ENCODE data around the gene PAXX.
A peak's percentile ranks its signal among the peaks of the same experiment; 100 is the strongest.

PAXX gene

DNA sequence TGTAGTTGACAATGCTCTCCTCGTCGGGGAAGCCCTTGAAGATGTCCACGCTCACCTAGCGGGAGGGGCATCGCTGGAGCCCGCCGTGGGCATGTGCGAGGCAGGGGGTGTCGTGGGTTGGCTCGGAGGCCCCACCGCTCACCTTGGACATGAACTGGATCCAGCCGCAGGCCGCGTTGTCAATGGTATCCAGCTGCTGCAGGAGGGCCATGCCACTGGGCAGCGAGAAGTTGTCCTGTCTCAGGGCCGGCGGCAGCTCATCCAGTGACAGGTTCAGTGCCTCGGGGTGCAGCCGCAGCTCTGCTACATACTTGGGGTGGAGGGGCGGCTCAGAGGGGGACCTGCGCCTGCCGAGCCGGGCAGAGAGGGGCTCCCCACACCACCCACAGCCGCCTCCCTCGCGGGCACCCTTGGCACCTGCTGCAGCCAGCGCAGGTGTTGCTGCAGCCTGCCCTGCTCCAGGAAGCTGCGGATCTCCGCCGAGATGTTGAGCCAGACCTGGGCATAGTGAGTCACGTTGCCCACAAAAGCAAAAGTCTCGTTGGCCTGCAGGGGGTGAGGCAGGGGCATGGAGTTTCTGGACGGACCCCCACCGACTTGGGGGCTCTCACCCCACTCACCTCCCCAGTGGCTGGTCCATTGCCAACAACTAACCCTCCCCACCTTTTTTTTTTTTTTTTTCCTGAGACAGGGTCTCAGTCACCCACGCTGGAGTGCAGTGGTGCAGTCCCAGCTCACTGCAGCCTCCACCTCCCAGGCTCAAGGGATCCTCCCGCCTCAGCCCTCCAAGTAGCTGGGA lies 26.7 kb downstream of the PAXX start:
- DNase-seq (ENCODE audit: low read depth in 2 of 2), result no peak

DNA sequence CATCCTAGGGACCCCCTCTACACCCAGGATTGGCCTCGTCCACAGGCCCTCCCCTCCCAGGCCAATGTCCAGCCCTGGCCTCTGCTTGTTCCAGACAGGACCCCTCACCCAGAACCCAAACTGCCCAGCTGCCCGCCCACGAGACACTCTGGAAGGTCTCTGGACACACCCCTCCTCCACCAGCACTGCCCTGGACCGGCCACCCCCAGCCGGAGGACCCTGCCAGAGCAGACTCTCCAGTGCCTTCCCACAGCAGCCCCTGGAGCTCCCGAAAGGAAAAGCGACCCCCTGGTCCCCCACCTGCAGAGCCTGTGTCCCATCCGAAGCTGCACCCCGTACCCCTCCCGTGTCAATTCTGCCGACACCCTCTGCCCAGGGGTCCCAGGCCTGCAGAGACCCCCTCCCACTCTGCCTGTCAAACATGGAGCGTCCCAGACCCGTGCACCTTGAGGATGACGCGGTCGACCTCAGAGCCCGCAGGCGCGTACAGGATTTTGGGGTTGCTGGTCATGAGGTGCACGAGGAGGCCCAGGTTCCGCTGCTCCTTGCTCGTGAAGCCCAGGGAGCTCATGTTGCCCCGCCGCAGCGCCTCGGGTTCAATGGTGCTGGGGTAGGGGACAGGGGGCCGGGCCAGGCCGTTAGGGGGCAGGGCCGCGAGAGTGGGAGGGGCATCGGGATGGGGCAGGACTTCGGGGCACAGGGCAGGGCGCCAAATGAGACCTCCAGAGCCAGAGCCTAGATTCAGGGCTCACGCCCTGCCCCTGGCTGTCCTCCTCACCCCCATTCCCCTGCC lies 27.9 kb downstream of the PAXX start:
- no peak for DNase-seq (ENCODE audit: low read depth in 2 of 2)

DNA sequence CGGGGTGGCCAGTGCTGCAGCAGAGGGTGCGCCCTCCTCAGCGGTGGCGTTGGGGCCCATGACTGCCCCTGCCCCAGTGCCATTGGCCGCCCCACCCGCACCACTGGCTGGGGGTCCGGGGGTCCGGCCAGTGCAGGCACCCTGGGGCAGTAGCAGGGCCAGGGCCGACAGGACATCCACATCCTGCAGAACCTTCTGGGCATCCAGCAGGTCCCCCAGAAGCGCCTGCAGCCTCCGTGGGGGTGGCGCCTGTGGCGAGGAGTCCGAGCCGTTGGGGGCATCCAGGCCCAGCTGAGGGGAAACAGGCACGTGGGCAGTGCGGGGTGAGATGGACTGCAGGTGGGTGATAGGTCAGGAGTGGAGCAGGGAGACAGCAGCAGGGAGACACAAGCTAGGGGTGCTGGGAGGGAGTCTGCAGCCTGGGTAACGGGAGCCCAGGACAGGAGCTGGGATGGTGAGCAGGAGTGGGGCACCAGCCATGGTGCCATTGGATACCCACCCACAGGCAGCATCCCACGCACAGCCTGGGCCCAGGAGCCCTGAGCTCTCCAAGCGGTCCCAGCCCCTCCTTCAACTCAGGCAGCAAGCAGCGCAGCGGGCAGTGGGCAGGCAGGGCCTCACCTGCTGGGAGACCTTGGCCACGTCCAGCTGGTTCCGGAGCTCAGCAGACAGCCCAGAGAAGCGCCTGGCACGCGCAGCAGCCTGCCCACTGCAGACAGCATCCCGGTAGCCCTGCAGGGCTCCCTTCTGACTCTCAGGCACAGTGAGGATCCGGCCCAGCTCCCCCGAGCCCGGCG lies 28.7 kb downstream of the PAXX start:
- DNase-seq (ENCODE audit: low read depth in 2 of 2), result no peak

DNA sequence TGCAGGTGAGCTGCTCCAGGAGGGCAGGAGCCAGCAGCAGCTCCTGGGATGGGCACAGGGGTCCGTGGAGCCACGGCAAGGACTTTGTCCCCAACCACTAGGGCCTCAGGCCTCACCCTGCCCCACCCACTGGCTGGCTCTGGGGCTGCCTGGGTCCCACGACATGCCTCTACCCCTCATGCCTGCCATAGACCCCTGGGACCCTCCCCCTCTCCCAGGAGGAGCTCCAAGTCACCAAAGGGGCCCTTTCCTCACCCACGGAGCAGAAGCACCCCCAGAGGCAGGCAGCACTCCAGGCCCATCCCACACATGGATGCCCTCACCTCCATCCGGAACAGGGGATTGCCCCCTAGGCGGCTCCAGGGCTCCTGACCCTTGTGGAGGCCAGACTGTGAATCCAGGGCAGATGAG lies 29.4 kb downstream of the PAXX start:
- DNase-seq (ENCODE audit: low read depth in 2 of 2), result no peak

DNA sequence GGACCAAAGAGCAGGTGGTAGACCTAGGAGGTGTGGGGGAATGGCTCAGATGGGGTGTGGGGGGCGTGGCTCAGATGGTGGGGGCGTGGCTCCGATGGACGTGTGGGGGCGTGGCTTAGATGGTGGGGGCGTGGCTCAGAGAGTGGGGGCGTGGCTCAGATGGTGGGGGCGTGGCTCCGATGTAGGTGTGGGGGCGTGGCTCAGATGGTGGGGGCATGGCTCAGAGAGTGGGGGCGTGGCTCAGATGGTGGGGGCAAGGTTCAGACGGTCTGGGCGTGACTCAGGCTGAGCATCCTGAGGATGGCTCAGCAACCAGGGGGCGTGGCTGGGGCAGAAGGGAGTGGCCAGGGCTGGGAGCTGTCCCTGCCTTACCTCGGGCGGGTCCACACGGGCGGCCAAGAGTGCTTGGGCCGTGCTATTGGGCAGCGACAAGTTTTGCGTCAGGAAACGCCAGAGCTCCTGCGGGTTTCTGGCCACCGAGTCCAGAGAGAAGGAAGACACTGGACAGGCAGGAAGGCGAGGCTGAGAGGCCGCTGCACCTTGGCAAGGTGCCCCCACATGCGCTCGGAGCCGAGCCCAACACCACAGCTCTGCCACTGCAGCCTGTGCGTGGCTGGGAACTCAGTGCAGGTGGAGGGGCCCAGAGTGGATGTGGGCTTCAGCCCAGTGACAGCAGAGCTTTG lies 29.9 kb downstream of the PAXX start:
- peak; percentile 39 to 55 for DNase-seq (ENCODE audit: low read depth in 2 of 2)

DNA sequence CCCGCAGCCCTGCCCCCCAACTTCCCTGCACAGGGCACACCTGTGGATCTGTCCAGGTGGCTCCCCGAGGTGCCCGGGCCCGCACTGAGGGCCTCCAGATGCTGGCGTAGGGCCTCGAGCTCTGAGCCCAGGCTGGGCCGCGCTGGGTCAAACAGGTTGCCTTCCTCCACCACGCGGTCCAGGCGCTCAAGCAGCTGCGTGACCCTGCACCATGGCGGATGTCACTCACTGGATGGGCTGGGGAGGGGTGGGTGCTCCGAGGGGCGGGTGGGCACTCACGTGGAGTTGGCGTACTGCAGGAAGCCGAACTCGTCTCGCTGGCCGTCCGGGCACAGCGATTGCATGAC lies 30.4 kb downstream of the PAXX start:
- DNase-seq (ENCODE audit: low read depth in 2 of 2), result no peak

DNA sequence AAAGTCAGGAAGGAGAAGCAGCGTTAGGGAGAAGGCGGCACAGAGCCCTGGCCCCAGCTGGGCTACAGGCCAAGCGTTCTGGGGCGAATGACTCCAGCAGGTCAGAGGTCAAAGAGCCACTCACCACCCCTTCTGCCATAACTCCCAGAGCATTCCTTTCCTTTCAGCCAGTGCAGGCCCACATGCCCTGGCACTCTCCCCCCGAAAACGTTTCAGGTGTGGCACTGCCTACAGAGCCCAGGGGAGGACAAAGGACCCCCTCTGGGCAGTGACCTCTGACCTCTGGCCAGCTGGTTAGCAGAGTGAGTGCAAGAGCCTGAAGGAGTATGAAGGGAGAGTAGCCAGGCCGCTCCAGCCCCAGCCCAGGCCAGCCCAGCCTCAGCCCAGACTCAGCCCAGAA lies 30.9 kb downstream of the PAXX start:
- DNase-seq (ENCODE audit: low read depth in 2 of 2), result no peak

DNA sequence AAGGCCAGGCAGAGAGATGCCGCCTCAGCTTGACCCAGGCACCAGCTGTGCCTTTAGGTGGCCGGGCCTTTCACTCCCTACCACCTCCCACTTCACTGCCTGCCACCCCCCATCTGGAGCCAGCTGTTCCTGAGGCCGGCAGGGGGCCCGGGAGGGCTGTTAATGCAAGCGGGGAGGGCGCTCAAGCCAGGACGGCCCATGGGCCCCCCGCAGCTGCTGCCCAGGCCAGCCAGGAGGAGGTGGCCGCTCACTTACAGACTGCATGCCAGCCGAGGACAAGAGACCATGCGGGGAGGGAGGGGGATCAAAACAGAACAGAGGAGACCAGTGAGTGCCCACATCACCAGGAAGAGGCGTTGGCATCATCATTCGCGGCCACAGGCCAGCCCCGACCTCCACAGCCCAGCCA lies 31.4 kb downstream of the PAXX start:
- DNase-seq (ENCODE audit: low read depth in 2 of 2), result no peak

DNA sequence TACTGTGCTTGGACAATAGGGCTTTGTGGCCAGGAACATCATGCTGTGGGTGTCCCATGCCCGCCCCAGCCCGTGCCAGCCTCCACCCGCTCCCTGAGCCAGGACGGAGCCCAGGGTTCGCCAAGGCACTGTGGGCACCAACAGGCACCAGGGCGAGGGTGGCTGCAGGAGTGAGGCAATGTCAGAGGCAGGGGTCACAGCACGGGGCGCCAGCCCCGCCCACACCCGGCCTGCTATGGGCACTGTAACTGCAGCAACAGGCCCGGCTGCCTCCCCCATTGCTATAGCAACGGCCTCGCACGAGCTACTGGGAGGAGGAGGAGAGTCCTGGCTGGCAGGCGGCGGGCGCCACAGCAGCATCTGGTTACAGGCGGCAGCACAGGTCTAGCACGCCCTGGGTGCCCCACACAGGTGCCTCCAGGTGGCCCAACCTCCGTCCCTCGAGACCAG lies 33.3 kb downstream of the PAXX start:
- DNase-seq (ENCODE audit: low read depth in 2 of 2), result no peak

DNA sequence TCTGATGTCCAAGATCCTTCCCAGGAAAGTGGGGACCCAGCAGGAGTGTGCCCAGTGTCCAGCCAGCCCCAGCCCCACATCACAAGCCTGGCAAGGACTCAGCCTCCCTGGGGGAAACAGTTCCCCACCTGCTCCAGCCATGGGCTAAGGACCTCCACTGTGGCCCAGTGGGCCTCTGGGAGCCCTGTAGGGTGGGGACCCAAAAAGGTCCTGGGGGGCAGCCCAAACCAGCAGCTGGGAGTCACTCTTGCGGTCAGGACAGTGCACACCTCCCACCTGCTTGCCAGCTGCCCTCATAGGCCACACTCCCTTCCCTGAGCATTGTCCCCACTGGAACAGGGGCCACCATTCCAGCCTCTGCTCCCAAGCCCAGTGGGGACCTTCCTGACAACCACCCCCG lies 34.2 kb downstream of the PAXX start:
- no peak for DNase-seq (ENCODE audit: low read depth in 2 of 2)

DNA sequence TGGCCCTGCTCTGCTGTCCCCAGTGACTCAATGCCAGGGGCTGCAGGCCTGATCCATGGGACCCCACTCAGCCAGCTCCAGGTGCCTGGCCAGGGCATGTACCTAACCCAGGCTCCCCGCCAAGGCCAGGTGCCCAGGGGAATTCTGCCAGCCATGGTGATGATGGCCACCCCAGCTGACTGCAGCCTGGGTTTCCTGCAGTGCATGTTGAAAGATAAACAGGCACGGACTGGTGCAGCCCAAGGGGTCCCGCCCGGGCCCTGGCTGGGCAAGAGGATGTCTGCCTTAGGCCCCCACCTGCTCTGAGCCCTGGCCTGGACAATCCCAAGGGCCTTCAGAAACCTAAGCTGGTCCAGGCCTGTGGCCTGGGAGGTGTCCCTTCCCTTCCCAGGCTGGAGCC lies 34.6 kb downstream of the PAXX start:
- DNase-seq (ENCODE audit: low read depth in 2 of 2), result no peak

DNA sequence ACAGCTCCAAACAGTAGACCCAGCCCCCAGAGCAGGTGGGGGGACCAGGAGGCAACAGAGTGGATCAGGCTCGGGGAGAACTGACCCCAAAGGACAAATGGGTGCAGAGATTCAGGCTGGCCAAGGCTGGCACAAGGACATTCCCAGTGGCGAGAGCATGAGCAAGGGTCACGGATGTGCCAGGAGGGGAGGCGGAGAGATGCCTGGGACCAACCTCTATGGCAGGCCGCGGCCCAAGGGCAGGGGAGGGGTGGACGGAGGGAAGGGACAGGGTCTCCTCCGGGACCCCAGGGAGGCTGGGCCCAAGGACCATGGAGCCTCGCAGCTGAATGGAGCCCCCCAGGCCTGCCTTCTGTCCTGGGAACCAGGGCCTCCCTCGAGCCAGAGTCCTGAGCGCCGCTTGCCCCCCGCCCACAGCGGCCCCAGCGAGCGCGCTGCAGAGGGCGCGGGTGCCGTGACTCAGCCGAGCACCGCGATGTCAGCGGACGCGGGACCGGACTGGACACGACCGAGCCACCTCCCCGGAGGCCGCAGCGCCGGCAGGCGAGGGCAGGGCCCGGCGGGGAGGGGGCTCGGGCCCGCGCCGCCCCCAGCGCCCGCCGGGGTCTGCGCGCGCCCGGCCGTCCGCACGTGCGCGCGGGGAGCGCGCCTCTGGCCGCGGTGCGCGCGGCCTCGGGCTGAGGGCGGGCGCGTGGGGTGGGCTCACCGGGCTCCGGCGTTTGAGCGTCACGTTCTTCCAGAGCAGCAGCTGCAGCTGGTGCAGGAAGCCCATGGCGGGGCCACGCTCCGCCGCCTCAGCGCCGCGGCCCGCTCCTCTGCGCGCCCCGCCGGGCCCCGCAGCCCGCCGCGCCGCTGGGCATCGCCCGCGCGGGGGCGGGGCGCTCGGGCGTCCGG lies 35.4 kb downstream of the PAXX start, which contains the start of gene ABCA2:
TSS of gene ABCA2 (minus strand) at position 869 of the 894 bp plus-strand sequence. CDS start at position 772, 97 bp downstream.
- no peak for DNase-seq (ENCODE audit: low read depth in 2 of 2)

DNA sequence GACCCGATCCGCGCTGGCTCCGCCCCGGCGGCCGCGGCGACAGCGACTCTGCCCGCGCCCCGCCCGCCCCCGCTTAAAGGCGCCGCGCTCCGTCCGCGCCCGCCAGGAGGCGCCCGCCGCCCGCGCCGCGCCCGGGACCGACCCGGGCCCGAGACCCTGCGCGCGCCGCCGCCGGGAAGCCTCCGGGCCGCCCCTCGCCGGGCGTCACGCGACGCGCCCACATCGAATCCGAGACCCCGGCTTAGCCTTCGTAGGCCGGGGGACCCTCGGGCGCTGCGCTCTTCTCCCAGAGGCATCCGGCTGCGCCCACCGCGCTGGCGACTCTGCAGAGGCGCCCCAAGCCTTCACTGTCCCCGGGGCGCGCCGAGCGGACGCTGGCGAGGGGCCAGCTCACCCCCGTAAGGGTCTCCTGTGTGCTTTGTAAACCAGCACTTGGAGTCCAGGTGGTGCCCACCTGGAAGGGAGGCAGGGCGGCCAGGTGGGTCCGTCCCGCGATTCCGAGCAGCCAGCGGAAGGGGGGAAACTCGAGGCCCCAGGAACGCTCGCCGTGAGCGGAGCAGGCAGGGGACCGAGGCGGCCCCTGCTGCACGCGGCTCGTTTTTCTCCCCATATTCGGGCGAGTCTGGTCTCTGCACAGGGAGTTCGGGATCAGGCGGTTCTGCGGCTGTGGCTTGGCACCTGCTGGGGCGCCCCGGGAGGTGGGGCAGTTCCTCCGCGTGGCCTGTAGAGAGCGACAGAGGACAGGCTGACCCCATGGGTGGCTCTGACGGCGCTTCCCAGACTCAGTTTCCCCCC lies 36.2 kb downstream of the PAXX start:
- peak; percentile 29 to 46 for DNase-seq (ENCODE audit: low read depth in 2 of 2)

DNA sequence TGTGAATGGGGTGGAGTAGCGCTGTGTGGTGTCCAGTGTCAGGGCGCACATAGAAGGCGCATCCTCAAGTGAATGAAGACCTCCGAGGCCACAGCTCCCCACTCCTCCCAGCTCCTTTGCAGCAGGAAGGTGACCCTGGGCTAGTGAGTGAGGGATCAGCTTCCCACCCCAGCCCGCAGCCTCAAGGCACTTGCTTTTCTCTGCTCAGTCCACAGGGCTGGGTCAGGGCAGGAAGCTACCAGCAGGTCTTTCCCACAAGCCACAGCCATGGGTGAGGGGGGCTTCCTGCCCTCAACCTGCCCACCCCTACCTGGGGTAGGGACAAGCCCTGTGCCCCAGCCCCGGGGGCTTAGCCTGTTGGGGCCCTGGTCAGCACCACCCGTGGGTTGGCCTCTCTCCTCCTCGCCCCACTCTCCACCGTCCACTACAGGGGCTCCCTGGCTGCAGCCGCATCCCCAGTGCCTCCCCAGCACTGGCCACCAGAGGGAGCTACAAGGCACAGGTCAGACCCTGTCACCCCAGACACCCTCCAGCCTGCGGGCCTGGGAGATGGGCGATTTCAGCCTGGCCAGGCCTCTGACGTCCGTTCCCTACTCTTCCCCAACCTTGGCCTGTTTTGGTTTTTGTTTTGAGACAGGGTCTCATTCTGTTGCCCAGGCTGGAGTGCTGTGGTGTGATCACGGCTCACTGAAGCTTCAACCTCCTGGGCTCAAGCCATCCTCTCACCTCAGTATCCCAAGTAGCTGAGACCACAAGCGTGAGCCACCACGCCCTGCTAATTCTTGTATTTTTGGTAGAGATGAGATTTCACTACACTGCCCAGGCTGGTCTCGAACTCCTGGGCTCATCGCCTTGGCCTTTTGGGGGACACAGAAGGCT lies 37.1 kb downstream of the PAXX start:
- DNase-seq (ENCODE audit: low read depth in 2 of 2), result peak; percentile 35 to 54

DNA sequence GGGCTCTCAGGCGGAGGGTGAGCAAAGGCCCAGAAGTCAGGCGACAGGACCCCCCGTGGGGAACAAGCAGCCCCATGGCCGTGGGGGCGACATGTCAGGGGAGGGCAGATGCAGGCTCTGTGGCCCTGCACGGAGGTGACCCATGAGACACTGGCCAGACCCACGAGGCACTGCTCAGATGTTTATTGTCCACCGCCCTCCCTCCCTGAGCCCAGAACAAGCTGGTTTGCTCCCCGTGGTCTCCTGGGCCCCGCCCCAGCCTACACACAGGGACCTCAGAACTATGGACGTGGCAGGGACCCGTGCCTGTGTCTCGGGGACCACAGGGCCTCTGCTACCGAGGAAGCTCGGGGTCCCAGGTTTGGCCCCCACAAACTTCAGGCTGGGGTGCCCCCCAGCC lies 37.8 kb downstream of the PAXX start:
- no peak for DNase-seq (ENCODE audit: low read depth in 2 of 2)

DNA sequence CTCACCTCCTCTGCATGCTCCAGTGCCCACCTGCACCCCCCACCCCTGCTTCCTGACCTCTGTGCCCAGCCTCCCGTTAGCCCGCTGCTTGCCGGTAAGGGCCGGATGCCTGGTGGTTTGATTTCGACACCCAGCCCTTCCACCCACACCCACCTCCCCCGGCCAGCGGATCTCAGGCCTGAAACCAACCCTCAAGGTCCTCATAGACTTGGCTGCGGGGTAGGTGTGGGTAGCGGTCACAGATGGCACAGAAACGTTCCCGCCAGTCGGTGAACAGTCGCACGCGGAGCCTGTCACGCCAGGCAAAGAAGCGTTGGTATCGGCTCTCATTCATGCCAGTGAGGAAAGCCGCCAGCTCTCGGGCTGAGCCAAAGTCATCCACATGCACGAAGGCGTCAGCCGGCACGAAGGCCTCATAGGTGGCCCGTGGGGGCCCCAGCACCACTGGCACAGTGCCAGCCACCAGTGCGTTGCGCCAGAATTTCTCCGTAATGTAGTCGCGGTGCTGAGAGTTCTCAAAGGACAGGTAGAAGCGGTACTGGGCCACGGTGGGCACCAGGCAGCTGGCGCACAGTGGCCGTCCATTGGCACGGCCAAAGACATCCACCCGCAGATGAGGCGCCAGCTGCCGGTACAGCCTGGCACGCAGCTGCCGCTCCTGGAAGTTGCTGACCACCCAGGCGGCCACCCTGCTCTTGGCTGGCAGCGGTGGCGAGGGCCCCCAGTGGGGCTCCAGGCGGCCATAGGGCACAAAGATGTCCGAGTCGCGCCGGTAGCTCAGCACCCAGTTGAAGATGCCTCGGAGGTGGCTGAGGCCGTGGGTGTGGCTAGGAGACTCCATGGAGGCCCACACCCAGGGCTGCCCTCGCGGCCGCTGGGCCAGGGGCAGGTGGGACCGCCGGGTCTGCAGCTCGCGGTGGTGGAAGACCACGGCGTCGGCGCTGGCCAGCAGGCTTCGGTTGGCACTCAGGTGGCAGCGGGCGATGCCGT lies 38.6 kb downstream of the PAXX start:
- no peak for DNase-seq (ENCODE audit: low read depth in 2 of 2)

DNA sequence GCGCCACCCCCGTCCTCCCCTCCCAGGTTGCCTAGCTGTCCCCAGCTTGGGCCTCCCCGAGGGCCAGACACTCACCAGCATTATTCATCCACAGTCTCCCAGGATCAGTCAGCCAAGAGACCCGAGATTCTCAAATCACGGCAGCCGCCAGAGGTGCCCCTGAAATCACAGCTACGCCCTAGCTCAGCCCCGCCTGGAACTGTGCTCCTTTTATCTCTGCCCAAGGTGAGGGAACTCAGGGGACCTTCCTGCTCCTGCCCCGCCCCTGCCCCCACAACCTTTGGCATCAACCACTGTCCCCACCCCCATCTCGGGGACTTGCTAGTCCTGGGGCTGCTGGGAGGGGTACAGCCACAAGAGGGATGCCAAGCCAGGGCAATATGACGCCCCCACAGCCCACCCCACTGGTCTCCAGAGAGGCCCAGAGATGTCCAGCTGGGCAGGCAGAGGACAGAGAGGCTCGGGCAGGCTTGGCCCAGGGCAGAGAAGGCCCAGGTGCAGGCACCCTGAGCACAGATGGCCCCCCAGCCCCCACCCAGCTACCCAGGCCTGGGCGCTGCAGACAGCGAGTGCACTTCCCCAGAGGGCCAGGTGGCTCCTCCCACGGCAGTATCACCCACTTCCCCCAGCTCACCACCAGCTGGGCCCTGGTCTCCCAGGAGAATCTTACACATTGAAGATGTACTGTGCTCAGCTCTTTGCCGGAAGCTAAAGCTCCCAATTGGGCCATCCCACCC lies 39.9 kb downstream of the PAXX start, which contains the start of gene FUT7:
TSS of gene FUT7 (minus strand) at position 185 of the 737 bp plus-strand sequence. CDS start at position 88, 97 bp downstream.
- no peak for DNase-seq (ENCODE audit: low read depth in 2 of 2)

All from stimulated activated CD8-positive, alpha-beta memory T cell treated with anti-CD3 and anti-CD28 coated beads, Interleukin-2, amount 100 ng/mL, for 1 hour (primary cell).